HEK293 (cell line): ENCODE data around the gene RAB10.

ENCODE experiments used
- CTCF ChIA-PET: fragments of 350-600 bp; formaldehyde crosslinking; extraction: SDS; loops from one replicate; lab custom pipeline; 2021; ENCODE audit warnings: antibody characterized with exemption; lab: Yijun Ruan, JAX
- POLR2A ChIA-PET: fragments of 300-600 bp; formaldehyde crosslinking; extraction: SDS; loops from one replicate; lab custom pipeline; 2020; ENCODE audit warnings: antibody characterized with exemption, inconsistent platforms; lab: Yijun Ruan, JAX
- H3K27ac ChIP-seq: fragments of 200-500 bp; sonication (Bioruptor generic); 2 replicates; pipeline ENCODE4 v1.5.1; 2014; ENCODE audit warnings: low read depth, low read length, control low read depth, inconsistent platforms; ENCODE audit errors: extremely low read depth
- H3K36me3 ChIP-seq, 2 experiments: fragments of 200-500 bp in 1 of 2; sonication (Bioruptor generic) in 1 of 2; 1 replicate in 1 of 2; 2 replicates in 1 of 2; pipeline ENCODE4 v1.5.1; 2014 to 2017; ENCODE audit warnings: inconsistent platforms in 2 of 2, low read length in 2 of 2; ENCODE audit not compliant: control insufficient read depth in 2 of 2, insufficient read depth in 1 of 2
- H3K4me1 ChIP-seq: fragments of 200-500 bp; sonication (Bioruptor generic); 2 replicates; pipeline ENCODE4 v1.5.1; 2014; ENCODE audit warnings: mild to moderate bottlenecking, low read length, inconsistent platforms; ENCODE audit not compliant: control insufficient read depth, insufficient read depth
- H3K4me3 ChIP-seq: 2 replicates; pipeline ENCODE4 v1.5.1; 2011; ENCODE audit warnings: low read depth, mild to moderate bottlenecking, control low read depth, low read length, moderate library complexity
- H3K9me3 ChIP-seq: fragments of 200-500 bp; sonication (Bioruptor generic); 2 replicates; pipeline ENCODE4 v1.5.1; 2014; ENCODE audit warnings: low read depth, low read length, inconsistent platforms; ENCODE audit not compliant: control insufficient read depth, insufficient read depth
- HOXD13 ChIP-seq: sonication (generic); formaldehyde crosslinking; IDR thresholded peaks from 2 replicates; pipeline ENCODE4 v1.8.0; 2022; ENCODE audit warnings: missing genetic modification reagents, borderline replicate concordance
- KLF9 ChIP-seq: fragments of 450-650 bp; formaldehyde crosslinking; IDR thresholded peaks from 2 replicates; pipeline ENCODE4 v1.5.1; 2016; ENCODE audit warnings: missing biosample characterization, missing genetic modification characterization, low read depth
- MYNN ChIP-seq: fragments of 450-650 bp; formaldehyde crosslinking; IDR thresholded peaks from 2 replicates; pipeline ENCODE4 v1.5.1; 2016; ENCODE audit warnings: missing biosample characterization, missing genetic modification characterization, borderline replicate concordance
- PRDM2 ChIP-seq: fragments of 450-650 bp; formaldehyde crosslinking; IDR thresholded peaks from 2 replicates; pipeline ENCODE4 v1.5.1; 2016; ENCODE audit warnings: missing biosample characterization, missing genetic modification characterization, borderline replicate concordance
- ZBTB21 ChIP-seq: fragments of 450-650 bp; formaldehyde crosslinking; IDR thresholded peaks from 2 replicates; pipeline ENCODE4 v1.5.1; 2017; ENCODE audit warnings: missing biosample characterization, missing genetic modification characterization
- ZBTB8A ChIP-seq: fragments of 450-650 bp; formaldehyde crosslinking; IDR thresholded peaks from 2 replicates; pipeline ENCODE4 v1.5.1; 2016; ENCODE audit warnings: missing biosample characterization, missing genetic modification characterization
- ZFP69B ChIP-seq: fragments of 450-650 bp; formaldehyde crosslinking; IDR thresholded peaks from 2 replicates; pipeline ENCODE4 v1.5.1; 2016; ENCODE audit warnings: missing biosample characterization, missing genetic modification characterization
- ZNF121 ChIP-seq: fragments of 450-650 bp; formaldehyde crosslinking; IDR thresholded peaks from 2 replicates; pipeline ENCODE4 v1.5.1; 2016; ENCODE audit warnings: missing biosample characterization, missing genetic modification characterization
- ZNF19 ChIP-seq: fragments of 450-650 bp; formaldehyde crosslinking; IDR thresholded peaks from 2 replicates; pipeline ENCODE4; 2016; ENCODE audit warnings: missing biosample characterization, missing genetic modification characterization, low read depth
- ZNF202 ChIP-seq: fragments of 450-650 bp; formaldehyde crosslinking; IDR thresholded peaks from 2 replicates; pipeline ENCODE4 v1.5.1; 2016; ENCODE audit warnings: missing biosample characterization, missing genetic modification characterization, borderline replicate concordance
- ZNF214 ChIP-seq: fragments of 450-650 bp; formaldehyde crosslinking; IDR thresholded peaks from 2 replicates; pipeline ENCODE4 v1.5.1; 2017; ENCODE audit warnings: missing biosample characterization, mild to moderate bottlenecking, missing genetic modification characterization, borderline replicate concordance
- ZNF223 ChIP-seq: fragments of 450-650 bp; formaldehyde crosslinking; IDR thresholded peaks from 2 replicates; pipeline ENCODE4 v1.5.1; 2016; ENCODE audit warnings: missing biosample characterization, missing genetic modification characterization
- ZNF23 ChIP-seq: fragments of 450-650 bp; formaldehyde crosslinking; IDR thresholded peaks from 2 replicates; pipeline ENCODE4 v1.5.1; 2016; ENCODE audit warnings: missing biosample characterization, missing genetic modification characterization, borderline replicate concordance
- ZNF239 ChIP-seq: fragments of 450-650 bp; formaldehyde crosslinking; IDR thresholded peaks from 2 replicates; pipeline ENCODE4 v1.5.1; 2016; ENCODE audit warnings: missing biosample characterization, missing genetic modification characterization
- ZNF26 ChIP-seq: fragments of 450-650 bp; formaldehyde crosslinking; IDR thresholded peaks from 2 replicates; pipeline ENCODE4 v1.5.1; 2016; ENCODE audit warnings: missing biosample characterization, missing genetic modification characterization
- ZNF423 ChIP-seq: fragments of 450-650 bp; formaldehyde crosslinking; IDR thresholded peaks from 2 replicates; pipeline ENCODE4 v1.5.1; 2016; ENCODE audit warnings: missing biosample characterization, missing genetic modification characterization
- ZNF529 ChIP-seq: fragments of 450-650 bp; formaldehyde crosslinking; IDR thresholded peaks from 2 replicates; pipeline ENCODE4 v1.5.1; 2017; ENCODE audit warnings: missing genetic modification characterization, missing biosample characterization; ENCODE audit not compliant: insufficient replicate concordance
- ZNF560 ChIP-seq: fragments of 450-650 bp; formaldehyde crosslinking; IDR thresholded peaks from 2 replicates; pipeline ENCODE4 v1.5.1; 2017; ENCODE audit warnings: missing biosample characterization, missing genetic modification characterization, borderline replicate concordance
- ZNF624 ChIP-seq: fragments of 450-650 bp; formaldehyde crosslinking; IDR thresholded peaks from 2 replicates; pipeline ENCODE4 v1.5.1; 2017; ENCODE audit warnings: missing biosample characterization, missing genetic modification characterization
- ZNF639 ChIP-seq: fragments of 450-650 bp; formaldehyde crosslinking; IDR thresholded peaks from 2 replicates; pipeline ENCODE4 v1.5.1; 2016; ENCODE audit warnings: missing biosample characterization, missing genetic modification characterization
- ZNF670 ChIP-seq: fragments of 450-650 bp; formaldehyde crosslinking; IDR thresholded peaks from 2 replicates; pipeline ENCODE4 v1.5.1; 2016; ENCODE audit warnings: missing biosample characterization, missing genetic modification characterization, low read depth
- ZNF704 ChIP-seq: fragments of 450-650 bp; formaldehyde crosslinking; IDR thresholded peaks from 2 replicates; pipeline ENCODE4 v1.5.1; 2016; ENCODE audit warnings: missing biosample characterization, missing genetic modification characterization
- ZNF768 ChIP-seq: fragments of 450-650 bp; formaldehyde crosslinking; IDR thresholded peaks from 2 replicates; pipeline ENCODE4 v1.5.1; 2018; ENCODE audit warnings: missing biosample characterization, mild to moderate bottlenecking, missing genetic modification characterization

RAB10 gene

GRCh38 chr2:26011609-26011989 is 22.3 kb upstream of the RAB10 start:
- H3K36me3 ChIP-seq: no peaks in the 10 kb centered on the region; a peak in 1 of 3 replicates
- no peak overlapping the region for H3K27ac ChIP-seq
- POLR2A ChIA-PET: interaction anchor here (1.1 to 2.4 kb wide), 4 partner anchors 20 to 133 kb away, joined by 3 to 24 read pairs (median 6); partner anchors contain the start of genes ASXL2, KIF3C and RAB10
- peaks cover 4% of the 10 kb centered on the region for H3K4me1 ChIP-seq
- no peak overlapping the region for H3K4me3 ChIP-seq
- TF ChIP-seq ZNF202 (no peak), ZNF560 (tag by site-specific recombination) (no peak), ZBTB8A (tag by site-specific recombination) (peak; percentile 52; the same call in 1 of the 2 replicates)
- CTCF ChIA-PET: interaction anchor here (0.6 to 1.1 kb wide), 6 partner anchors 12 to 398 kb away, joined by 3 to 4 read pairs (median 3); no protein-coding TSS in a partner anchor
- no peaks in the 10 kb centered on the region for H3K9me3 ChIP-seq

- Histone ChIP-seq H3K4me1 (peaks cover 4% of the 10 kb centered on the region), H3K36me3 (no peaks in the 10 kb centered on the region; a peak in 1 of 3 replicates), H3K9me3 (no peaks in the 10 kb centered on the region), H3K27ac (no peak overlapping the region), H3K4me3 (no peak overlapping the region)
- CTCF ChIA-PET: interaction anchor here (0.6 to 1.1 kb wide), 6 partner anchors 18 to 399 kb away, joined by 3 to 4 read pairs (median 3); no protein-coding TSS in a partner anchor
- POLR2A ChIA-PET: interaction anchor here (1.1 to 2.4 kb wide), 4 partner anchors 21 to 134 kb away, joined by 3 to 24 read pairs (median 6); partner anchors contain the start of genes ASXL2, KIF3C and RAB10
- TF ChIP-seq ZFP69B (tag by site-specific recombination) (no peak), ZNF768 (tag by site-specific recombination) (no peak), ZNF214 (tag by site-specific recombination) (no peak), ZNF639 (0 out of 2 replicates have a peak, but pooled peaks have one; percentile 11), ZNF670 (tag by site-specific recombination) (no peak), ZNF19 (tag by site-specific recombination) (no peak), ZNF223 (no peak), ZNF529 (no peak), ZNF560 (tag by site-specific recombination) (no peak), ZNF704 (no peak), HOXD13 (CRISPR knock-in tag) (no peak), ZNF121 (tag by site-specific recombination) (no peak), PRDM2 (tag by site-specific recombination) (no peak), MYNN (tag by site-specific recombination) (no peak), ZNF26 (tag by site-specific recombination) (no peak), ZNF624 (no peak), KLF9 (tag by site-specific recombination) (no peak), ZBTB21 (tag by site-specific recombination) (peak; percentile 24; the same call in 1 of the 2 replicates), ZNF423 (no peak), ZNF23 (tag by site-specific recombination) (no peak), ZNF239 (tag by site-specific recombination) (no peak)
Measured at GRCh38 chr2:26011990-26012856, 21.7 kb upstream of the RAB10 start.
